ENCODE results near the gene EXOC3L4. TPM values are rescaled to one million over a fixed set of nuclear protein-coding genes. Genes with fewer than 3 reads are reported as not detected.
A peak's percentile ranks its signal among the peaks of the same experiment; 100 is the strongest.

EXOC3L4 gene
- total and polyA plus RNA-seq, 9 of the 15 experiments (the other 6 are each of a cell fraction or from before 2014, with no cell fraction given), result 0.10 to 6.7 (median 0.98) TPM; not detected in 1

DNA sequence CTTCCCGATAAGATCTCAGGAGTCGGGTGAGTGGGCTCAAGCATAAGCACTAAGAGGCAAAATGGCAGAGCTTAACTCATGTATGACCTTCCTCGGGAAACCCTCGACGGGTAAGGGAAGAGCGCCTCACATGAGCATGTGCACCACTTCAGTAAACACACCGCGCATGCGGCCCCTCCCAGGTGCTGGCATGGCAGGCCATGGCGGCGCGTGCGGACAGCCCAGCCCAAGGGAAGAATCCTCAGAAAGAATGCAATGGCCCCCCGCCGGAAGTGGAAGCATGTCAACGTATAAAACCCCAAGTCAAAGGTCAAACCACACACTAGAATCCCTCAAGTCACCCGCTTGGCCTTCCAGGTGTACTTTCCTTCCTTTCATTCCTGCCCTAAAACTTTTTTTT is 22.1 kb downstream of the EXOC3L4 start (continued):
- TF ChIP-seq OTX1 (CRISPR knock-in tag; IDR thresholded peaks at IDR 0.05) (no peak), NRF1 (conservative IDR thresholded peaks at IDR 0.05 in 1 of 2, IDR thresholded peaks at IDR 0.05 in 1 of 2) (peak; percentile 84 to 87), RREB1 (CRISPR knock-in tag; IDR thresholded peaks at IDR 0.05) (no peak), ZNF121 (CRISPR knock-in tag; conservative IDR thresholded peaks at IDR 0.05) (no peak), JUND (IDR thresholded peaks at IDR 0.05; ENCODE audit: borderline replicate concordance, low read depth, low read length) (no peak), JUND (tag; IDR thresholded peaks at IDR 0.05; ENCODE audit: borderline replicate concordance, low read depth, low read length) (peak; percentile 33; the same call in 1 of the 3 replicates), MEIS2 (IDR thresholded peaks at IDR 0.05; ENCODE audit: partially characterized antibody) (no peak), HMGN3 (IDR thresholded peaks at IDR 0.05; ENCODE audit: borderline replicate concordance, extremely low read depth, insufficient read length, low read depth, low read length) (no peak), ZBTB1 (CRISPR knock-in tag; IDR thresholded peaks at IDR 0.05; ENCODE audit: borderline replicate concordance, low read depth) (no peak), DNMT1 (IDR thresholded peaks at IDR 0.05) (no peak)
- TF ChIP-seq, protein P1, sequence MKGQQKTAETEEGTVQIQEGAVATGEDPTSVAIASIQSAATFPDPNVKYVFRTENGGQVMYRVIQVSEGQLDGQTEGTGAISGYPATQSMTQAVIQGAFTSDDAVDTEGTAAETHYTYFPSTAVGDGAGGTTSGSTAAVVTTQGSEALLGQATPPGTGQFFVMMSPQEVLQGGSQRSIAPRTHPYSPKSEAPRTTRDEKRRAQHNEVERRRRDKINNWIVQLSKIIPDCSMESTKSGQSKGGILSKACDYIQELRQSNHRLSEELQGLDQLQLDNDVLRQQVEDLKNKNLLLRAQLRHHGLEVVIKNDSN (CRISPR knock-in tag; IDR thresholded peaks at IDR 0.05), result peak; percentile 13; the same call in 1 of the 2 replicates
- TF ChIP-seq, protein P2, sequence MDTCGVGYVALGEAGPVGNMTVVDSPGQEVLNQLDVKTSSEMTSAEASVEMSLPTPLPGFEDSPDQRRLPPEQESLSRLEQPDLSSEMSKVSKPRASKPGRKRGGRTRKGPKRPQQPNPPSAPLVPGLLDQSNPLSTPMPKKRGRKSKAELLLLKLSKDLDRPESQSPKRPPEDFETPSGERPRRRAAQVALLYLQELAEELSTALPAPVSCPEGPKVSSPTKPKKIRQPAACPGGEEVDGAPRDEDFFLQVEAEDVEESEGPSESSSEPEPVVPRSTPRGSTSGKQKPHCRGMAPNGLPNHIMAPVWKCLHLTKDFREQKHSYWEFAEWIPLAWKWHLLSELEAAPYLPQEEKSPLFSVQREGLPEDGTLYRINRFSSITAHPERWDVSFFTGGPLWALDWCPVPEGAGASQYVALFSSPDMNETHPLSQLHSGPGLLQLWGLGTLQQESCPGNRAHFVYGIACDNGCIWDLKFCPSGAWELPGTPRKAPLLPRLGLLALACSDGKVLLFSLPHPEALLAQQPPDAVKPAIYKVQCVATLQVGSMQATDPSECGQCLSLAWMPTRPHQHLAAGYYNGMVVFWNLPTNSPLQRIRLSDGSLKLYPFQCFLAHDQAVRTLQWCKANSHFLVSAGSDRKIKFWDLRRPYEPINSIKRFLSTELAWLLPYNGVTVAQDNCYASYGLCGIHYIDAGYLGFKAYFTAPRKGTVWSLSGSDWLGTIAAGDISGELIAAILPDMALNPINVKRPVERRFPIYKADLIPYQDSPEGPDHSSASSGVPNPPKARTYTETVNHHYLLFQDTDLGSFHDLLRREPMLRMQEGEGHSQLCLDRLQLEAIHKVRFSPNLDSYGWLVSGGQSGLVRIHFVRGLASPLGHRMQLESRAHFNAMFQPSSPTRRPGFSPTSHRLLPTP (IDR thresholded peaks at IDR 0.05; ENCODE audit: borderline replicate concordance, extremely low read depth, insufficient read length), result no peak
- TF ChIP-seq, protein P3, sequence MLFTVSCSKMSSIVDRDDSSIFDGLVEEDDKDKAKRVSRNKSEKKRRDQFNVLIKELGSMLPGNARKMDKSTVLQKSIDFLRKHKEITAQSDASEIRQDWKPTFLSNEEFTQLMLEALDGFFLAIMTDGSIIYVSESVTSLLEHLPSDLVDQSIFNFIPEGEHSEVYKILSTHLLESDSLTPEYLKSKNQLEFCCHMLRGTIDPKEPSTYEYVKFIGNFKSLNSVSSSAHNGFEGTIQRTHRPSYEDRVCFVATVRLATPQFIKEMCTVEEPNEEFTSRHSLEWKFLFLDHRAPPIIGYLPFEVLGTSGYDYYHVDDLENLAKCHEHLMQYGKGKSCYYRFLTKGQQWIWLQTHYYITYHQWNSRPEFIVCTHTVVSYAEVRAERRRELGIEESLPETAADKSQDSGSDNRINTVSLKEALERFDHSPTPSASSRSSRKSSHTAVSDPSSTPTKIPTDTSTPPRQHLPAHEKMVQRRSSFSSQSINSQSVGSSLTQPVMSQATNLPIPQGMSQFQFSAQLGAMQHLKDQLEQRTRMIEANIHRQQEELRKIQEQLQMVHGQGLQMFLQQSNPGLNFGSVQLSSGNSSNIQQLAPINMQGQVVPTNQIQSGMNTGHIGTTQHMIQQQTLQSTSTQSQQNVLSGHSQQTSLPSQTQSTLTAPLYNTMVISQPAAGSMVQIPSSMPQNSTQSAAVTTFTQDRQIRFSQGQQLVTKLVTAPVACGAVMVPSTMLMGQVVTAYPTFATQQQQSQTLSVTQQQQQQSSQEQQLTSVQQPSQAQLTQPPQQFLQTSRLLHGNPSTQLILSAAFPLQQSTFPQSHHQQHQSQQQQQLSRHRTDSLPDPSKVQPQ (CRISPR knock-in tag; IDR thresholded peaks at IDR 0.05; ENCODE audit: borderline replicate concordance), result no peak
- TF ChIP-seq, protein P4, sequence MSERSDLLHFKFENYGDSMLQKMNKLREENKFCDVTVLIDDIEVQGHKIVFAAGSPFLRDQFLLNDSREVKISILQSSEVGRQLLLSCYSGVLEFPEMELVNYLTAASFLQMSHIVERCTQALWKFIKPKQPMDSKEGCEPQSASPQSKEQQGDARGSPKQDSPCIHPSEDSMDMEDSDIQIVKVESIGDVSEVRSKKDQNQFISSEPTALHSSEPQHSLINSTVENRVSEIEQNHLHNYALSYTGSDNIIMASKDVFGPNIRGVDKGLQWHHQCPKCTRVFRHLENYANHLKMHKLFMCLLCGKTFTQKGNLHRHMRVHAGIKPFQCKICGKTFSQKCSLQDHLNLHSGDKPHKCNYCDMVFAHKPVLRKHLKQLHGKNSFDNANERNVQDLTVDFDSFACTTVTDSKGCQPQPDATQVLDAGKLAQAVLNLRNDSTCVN (CRISPR knock-in tag; IDR thresholded peaks at IDR 0.05), result no peak
